HG02678 (cell line): ENCODE data around the gene CDR2L.
"Not testable (repeated sequence)": the region's sequence is repeated elsewhere in the genome, so short reads cannot be mapped to it uniquely, and the experiment has no call there.

Experiments used
- ATAC-seq: cut with Tn5 transposase; IDR thresholded peaks from one replicate; pipeline ENCODE4 v1.9.1; 2021; ENCODE audit warnings: mild to moderate bottlenecking, moderate library complexity; ENCODE audit not compliant: unreplicated experiment

Gene CDR2L

DNA sequence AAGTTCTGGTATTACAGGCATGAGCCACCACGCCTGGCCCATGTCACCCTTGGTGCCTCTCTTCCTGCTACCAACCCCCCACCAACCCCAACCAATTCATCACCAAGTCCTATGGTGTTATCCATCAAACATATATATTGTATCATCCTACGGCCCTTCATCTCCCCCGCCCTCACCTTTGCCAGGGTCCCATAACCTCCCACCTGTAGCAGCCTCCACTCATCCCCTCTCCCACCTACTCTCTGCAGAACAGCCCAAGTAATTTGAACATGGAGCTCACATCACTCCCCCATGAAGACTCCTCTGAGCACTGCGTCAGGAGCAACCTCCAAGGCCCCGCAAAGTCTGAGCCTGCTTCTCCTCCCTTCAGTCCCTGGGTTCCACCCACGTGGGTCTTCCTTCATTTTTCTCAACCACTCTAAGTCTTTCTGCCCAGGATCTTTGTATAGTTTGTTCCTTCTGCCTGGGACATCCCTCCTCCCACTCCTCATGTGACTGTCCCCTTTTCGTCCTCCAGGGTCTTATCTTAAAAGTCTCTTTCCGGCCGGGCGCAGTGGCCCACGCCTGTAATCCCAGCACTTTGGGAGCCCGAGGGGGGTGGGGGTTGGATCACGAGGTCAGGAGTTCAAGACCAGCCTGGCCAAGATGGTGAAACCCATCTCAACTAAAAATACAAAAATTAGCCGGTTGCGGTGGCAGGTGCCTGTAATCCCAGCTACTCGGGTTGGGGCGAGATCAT is 7.9 kb upstream of the CDR2L start:
- ATAC-seq = no peak

DNA sequence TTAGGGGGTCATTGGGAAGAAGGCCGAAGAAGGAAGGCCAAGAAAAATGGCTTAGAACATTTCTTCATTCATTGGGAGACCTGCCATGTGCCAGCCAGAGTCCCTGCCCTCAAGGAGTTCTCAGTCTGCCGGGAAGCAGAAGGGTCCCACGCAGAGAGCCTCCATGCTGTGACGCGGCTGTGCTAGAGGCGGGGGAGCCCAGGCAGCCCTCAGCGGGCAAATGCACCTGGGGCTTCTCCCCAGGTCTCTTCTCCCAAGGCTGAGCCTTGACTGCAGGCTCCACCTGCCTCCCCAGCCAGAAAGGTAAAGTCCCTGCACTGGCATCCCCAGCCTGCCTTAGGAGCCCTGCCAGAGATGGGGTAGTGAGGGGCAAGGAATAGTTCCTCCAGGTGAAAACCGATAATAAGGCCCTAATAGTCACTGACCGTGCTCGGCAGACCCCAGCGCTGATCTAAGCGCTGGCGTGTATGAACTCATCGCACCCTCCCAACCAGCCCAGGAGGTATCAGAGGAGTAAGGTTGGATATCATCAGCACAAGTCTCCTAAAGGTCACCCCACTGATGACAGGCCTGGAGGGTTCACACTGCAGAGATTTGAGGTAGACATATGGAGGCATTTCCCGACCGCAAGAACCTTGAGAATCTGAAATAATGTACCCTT is 6.0 kb upstream of the CDR2L start:
- no peak for ATAC-seq

DNA sequence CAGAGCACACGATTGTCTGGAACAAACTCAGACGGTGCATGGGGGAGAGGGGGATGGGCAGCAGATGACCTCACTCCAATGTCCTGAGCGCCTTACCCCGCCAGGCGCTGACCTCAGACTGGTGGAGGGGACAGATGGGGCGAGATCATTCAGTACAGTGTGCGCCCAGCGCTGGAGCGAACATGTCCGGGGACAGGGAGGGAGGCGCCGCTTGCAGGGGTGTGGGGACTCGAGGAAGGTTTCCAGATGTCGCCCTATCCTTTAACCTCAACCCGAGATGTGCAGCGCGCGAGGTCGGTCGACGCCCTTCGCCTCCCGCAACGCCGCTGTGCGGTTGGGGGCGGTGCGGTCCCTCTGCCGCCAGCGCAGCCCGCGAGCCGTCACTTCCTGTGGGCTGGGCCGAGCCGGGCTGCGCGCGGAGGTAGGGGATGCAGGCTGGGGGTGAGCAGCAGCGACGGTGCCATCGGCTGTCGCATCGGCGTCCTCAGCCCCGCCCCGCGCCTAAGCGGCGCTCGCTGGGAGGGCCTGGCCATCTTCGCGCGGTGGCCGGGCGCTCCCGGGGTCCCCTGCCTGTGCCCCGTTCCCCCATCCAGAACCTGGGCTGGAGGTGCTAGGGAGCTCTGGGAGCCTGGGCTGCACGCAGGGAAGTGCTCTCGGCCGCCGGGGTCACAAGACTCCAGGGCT is 5.3 kb upstream of the CDR2L start:
- ATAC-seq = peak; percentile 60

DNA sequence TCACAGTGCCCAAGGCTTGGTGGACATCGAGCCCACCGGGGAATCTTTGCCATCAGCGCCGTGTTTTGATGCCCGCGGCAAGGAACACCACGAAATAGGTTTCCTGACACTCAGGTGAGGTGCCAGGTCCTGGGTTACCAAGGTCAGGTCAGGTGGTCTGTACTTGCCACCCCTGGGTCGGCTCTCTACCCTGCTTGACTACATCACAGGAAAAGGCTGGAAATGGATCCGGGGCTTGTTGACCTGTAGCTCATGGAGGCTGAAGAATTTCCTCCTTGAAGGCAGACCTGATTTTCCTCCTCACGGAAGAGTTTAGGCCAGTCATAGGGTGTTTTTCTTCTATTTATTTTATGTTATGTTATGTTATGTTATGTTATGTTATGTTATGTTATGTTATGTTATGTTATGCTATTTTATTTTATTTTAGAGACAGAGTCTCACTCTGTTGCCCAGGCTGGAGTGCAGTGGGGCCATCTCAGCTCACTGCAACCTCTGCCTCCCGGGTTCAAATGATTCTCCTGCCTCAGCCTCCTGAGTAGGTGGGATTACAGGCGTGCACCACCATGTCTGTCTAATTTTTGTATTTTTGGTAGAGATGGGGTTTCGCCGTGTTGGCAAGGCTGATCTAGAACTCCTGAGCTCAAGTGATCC is 4.6 kb upstream of the CDR2L start:
- ATAC-seq = not testable (repeated sequence)

DNA sequence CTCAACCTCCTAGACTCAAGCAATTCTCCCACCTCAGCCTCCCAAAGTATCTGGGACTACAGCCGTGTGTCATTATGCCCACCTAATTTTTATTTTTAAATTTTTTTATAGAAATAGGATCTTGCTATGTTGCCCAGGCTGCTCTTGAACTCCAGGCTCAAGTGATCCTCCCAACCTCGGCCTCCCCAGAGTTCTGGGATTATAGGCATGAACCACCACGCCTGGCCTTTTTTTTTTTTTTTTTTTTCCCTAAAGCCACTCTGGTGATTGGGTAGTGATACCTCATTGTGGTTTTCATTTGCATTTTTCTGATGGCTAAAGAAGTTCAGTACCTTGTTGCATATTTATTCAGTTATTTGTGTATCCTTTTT is 1.2 kb upstream of the CDR2L start:
- ATAC-seq = no peak

DNA sequence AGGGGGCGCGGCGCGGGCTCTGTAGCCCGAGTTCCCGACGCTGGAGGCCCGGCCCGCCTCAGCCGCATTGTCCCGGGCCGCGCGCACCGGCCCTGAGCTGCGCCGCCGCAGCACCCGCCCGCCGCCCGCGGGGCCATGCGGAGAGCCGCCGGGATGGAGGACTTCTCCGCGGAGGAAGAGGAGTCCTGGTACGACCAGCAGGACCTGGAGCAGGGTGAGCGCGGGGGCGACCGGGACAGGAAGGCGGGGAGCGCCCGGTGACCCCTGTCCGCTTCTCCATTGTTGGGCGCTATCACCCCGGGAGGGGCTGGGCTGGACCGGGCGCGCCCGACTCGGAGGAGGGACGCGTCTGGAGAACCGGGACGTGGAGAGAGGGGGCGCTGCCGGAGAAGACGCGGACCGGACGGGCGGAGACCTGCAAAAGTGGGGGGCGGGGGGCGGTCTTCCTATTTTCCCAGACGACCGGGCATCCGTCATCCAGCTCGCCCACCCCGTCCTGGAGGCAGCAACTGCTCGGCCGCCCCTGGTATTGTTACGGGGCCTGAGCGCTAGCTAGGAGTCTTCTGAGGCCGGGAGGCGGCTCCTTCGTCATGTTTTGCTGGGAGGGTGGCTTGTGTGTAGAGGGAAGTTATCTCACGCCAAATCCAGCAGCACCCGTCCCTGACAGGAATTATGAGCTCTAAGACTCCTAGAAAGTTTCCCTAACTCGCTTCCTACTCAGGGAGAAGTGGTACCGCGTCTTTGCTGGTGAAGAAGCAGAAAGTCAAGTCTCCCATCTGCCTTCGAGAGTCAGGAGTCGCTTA is 678 bp downstream of the CDR2L start:
- peak; percentile 36 for ATAC-seq

DNA sequence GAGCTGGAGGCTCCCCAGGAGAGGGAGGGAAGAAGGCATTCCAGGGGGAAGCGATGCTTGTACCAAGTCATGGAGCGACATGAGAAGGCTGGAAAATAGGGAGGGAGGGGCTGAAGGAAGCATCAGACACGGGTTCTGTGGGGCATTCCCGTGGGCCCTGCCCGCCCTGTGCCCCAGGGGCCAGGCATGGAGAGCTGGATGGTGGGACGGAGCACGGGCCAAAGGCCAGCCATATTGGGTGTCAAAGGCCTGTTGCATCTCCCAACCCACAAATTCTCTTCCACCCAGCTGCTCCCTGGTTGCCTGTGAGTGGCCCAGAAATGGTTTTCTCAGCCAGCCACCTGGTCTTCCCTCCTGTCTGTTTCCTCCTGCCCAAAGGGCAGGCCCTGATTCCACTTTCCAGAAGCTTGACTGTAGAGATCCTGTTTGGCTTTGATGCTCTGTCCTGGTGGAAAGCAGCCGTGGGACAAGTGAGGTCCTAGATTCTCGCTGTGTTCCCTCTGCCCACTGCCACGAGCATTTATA is 3.2 kb downstream of the CDR2L start:
- ATAC-seq = no peak

DNA sequence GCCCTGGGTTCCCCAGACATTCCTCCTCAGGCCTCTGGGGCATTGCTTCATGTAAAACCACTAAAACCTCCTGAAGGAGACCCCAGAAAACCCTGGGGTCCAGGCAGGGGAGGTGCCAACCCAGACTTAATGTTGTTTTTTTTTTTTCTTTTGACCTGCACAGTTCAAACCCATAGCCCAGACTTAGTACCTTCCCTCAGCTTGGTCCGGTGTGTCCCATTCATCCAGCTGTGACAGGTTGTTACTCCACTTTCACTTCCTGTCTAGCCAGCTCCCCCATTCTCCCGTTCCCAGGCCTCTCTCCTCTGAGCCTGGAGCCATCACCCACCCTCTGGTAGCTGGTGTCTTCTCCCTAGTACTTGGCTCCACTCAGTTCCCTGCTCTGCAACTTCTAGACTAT is 4.8 kb downstream of the CDR2L start:
- ATAC-seq = no peak

DNA sequence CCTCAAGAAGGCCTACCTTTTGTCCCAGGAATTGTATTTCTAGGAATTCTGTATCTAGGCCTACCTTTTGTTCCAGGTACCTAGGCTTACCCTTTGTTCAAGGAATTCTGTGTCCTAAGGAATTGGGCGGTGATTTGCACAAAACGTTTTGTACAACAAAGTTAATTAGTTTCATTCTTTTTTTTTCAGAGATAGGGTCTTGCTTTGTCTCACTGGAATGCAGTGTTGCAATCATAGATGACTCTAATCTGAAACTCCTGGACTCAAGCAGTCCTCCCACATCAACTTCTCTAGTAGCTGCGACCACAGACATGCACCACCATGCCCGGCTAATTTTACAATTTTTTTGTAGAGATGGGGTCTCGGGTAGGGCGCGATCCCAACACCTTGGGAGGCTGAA is 7.0 kb downstream of the CDR2L start:
- no peak for ATAC-seq

DNA sequence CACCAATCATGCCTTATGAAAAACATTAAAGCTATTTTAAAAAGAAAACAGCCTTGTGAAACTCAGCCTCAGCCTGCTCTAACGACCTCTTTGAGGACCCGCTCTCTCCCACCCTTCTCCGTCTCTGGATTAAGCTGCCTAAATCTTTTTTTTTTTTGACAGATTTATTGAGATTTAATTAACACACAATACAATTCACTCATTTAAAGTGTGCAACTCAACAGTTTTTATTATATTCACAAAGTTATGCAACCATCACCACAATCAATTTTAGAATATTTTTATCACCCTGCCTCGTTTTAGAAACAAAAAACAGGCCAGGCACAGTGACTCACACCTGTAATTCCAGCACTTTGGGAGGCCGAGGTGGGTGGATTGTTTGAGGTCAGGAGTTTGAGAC is 8.4 kb downstream of the CDR2L start:
- ATAC-seq = no peak

DNA sequence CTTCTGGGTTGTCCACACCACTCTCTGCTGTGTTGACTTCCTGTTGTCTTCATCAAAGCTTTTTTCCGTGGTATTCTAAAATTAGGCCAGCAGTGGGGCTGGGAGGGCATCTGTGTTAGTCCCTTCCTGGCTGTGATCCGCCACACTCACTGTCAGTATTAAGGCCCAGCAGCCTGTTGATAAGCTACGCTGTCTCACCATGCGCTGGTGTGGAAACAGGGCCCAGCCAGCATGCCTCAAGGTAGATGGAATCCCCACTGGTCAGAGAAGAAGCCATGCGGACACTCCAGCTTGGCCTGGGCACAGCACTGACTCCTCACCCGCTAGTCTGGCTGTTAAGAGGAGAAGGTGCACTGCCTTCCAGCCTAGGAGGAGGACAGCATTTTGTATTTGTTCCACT is 11.4 kb downstream of the CDR2L start:
- no peak for ATAC-seq

DNA sequence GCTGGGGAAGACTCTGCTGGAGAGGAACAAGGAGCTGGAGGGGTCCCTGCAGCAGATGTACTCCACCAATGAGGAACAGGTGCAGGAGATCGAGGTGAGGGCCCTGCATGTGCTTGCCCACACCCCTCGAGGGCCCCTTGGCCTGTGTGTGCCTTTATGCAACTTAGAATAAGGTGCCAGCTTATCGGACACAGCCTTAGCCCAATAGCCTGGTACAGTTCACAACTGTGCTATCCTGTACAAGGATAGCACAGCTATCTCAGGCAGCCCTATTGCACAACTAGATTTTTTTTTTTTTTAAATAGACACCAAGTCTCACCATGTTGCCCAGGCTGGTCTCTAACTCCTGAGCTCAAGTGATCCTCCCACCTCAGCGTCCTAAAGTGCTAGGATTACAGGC is 12.1 kb downstream of the CDR2L start:
- no peak for ATAC-seq

DNA sequence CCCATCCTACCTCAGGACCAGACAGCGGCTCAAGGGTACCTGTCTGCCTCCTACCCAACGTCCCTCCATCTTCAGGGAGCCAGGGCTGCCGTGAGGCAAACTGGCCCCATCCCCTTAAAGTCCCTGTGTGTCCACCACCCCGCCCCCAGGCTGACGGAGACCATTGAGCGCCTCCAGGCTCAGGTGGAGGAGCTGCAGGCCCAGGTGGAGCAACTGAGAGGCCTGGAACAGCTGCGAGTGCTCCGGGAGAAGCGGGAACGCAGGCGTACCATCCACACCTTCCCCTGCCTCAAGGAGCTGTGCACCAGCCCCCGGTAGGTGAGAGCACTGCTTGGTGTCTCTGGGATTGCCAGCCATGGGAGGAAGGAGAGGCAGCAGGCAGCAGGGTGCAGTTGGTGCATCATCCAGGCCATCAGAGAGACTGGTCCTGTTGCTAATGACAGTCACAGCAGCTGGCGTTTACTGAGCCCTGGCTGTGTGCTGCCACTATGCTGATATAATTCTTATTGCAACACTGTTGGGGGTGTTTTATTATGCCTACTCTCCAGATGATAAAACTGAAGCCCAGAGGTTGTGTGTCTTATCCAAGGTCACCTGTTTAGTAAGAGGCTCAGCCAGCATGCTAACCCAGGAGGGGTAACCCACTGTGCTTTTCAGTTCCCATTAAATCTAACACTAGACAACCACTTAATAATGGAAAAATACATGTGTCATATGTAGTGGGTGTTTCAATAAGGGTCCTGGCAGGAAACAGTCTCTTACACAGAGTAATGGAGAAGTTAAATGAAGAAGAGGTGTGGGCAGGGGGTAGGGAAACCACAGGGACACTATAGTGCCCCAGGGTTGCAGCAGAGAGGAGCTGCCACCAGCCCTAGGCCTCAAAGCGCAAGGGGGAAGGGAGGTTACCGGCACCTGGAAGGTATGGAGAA is 14.7 kb downstream of the CDR2L start:
- ATAC-seq = no peak

DNA sequence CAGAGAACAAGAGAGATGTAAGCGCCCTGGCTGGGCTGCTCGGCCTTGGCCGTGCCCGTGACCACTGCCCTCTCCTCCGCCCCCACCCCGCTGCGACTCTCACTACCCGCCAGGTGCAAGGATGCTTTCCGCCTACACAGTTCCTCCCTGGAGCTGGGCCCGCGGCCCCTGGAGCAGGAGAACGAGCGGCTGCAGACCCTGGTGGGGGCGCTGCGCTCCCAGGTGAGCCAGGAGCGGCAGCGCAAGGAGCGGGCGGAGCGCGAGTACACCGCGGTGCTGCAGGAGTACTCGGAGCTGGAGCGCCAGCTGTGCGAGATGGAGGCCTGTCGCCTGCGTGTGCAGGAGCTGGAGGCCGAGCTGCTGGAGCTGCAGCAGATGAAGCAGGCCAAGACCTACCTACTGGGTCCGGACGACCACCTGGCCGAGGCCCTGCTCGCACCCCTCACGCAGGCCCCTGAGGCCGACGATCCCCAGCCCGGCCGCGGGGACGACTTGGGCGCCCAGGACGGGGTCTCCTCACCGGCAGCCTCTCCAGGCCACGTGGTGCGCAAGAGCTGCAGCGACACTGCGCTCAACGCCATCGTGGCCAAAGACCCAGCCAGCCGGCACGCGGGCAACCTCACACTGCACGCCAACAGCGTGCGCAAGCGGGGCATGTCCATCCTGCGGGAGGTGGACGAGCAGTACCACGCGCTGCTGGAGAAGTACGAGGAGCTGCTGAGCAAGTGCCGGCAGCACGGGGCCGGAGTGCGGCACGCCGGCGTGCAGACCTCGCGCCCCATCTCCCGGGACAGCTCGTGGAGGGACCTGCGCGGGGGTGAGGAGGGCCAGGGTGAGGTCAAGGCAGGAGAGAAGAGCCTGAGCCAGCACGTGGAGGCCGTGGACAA is 15.9 kb downstream of the CDR2L start:
- ATAC-seq = no peak

DNA sequence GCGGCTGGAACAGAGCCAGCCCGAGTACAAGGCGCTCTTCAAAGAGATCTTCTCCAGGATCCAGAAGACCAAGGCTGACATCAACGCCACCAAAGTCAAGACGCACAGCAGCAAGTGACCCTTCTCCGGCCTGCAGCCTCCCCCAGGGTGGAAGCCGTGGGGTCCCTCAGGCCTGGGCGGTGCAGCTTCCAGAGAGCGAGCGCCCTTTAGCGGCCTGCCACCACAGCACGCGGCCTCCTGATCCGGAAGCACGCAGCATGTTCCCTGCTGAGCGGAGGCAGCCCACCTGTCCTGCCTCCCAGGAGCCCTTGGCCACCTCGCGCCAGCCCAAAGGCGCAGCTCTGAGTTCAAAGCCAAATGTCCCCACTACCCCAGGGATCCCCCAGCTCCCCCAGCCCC is 16.5 kb downstream of the CDR2L start:
- no peak for ATAC-seq

DNA sequence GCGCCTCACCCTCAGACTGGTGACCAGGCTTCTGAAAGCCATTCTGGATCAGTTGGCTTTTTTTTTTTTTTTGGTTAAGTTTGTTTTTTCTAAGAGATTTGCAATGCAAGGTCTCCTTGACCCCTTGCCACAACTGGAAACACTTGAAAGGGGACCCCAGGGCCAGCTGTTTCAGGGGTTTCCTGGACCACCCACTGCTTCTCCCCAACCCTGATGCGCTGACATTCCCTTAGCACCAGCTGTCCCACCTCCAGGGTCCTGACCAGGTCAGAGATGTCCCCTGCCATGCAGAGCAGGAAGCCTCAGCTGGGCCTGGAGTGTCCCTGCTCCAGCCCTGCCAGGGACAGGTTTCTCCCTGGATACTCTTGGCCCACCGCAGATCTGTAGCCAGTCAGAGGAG is 16.9 kb downstream of the CDR2L start:
- ATAC-seq = no peak

DNA sequence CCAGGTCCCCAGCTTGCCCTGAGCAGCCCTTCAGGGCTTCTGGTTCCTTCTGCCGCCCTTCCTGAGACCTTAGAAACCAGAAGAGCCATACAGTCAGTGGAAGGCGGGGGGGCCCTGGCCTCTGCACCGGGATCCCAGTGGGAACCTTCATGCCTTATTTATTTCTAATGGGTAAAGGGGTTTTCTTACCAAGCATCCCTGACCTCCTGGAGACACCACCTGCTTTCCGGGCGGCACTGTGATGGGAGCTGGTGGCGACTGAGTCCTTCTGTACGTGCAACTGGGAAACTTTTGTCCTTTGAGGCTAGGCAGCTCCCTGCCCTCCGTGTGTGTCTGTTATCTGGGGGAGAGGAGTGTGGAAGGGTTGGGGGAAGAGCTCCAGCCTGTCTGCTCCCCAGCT is 17.9 kb downstream of the CDR2L start:
- no peak for ATAC-seq

DNA sequence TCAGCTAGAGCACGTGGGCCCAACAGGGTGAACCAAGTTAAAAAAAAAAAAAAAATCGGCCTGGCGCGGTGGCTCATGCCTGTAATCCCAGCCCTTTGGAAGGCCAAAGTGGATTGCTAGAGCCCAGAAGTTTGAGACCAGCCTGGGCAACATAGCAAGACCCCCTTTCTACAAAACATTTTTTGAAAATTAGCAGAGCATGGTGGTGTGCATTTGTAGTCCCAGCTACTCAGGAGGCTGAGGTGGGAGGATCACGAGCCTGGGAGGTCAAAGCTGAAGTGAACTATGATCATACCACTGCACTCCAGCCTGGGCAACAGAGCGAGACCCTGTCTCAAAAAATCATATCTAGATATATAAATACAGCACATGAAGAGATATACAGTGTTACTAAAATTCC is 18.7 kb downstream of the CDR2L start:
- ATAC-seq = not testable (repeated sequence)

DNA sequence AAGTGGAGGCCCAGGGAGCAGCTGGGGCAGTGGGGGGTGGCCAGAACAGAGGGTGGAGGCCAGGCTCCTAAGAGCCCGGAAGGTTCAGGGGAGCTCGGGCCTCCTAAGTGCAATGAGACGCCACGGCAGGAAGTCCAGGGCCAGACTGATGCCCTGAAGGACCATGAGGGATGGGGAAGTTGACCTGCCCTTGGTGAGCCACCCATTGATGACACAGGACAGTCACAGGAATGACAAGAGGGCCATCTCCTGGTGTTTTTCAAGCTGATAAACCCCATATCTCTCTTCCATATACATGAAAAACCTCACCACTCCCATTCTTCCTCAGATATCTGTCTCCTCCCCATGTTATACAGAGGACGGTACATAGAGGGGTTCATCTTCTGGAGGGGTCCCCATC is 19.2 kb downstream of the CDR2L start:
- ATAC-seq = no peak
